ENCODE results near the gene LARP4B.

Gene LARP4B

GRCh38 chr10:822197-822596, 109.3 kb downstream of the LARP4B start:
- no peak for TF ChIP-seq CTCF (conservative IDR thresholded peaks at IDR 0.05)
- H3K27ac ChIP-seq, result peak overlapping the region; percentile 96

GRCh38 chr10:821322-821721, 110.2 kb downstream of the LARP4B start:
- TF ChIP-seq CTCF (conservative IDR thresholded peaks at IDR 0.05), result no peak
- H3K27ac ChIP-seq, result no peak overlapping the region

GRCh38 chr10:819816-820215, 111.7 kb downstream of the LARP4B start:
- TF ChIP-seq CTCF (conservative IDR thresholded peaks at IDR 0.05), result no peak
- no peak overlapping the region for H3K27ac ChIP-seq

- no peak for TF ChIP-seq CTCF (conservative IDR thresholded peaks at IDR 0.05)
- H3K27ac ChIP-seq, result peak overlapping the region; percentile 59; the same call in 1 of the 2 replicates
Measured at GRCh38 chr10:819326-819725, 112.2 kb downstream of the LARP4B start.

GRCh38 chr10:818526-819220, 112.8 kb downstream of the LARP4B start:
- peak overlapping the region; percentile 59 for H3K27ac ChIP-seq
- no peak for TF ChIP-seq CTCF (conservative IDR thresholded peaks at IDR 0.05)

GRCh38 chr10:818010-818409, 113.5 kb downstream of the LARP4B start:
- peak overlapping the region; percentile 59 for H3K27ac ChIP-seq
- no peak for TF ChIP-seq CTCF (conservative IDR thresholded peaks at IDR 0.05)

GRCh38 chr10:817371-817770, 114.1 kb downstream of the LARP4B start:
- no peak for TF ChIP-seq CTCF (conservative IDR thresholded peaks at IDR 0.05)
- peak overlapping the region; percentile 59 for H3K27ac ChIP-seq

Measured in VCaP (cell line).